ENCODE data around the gene ZBTB8A.
"Not testable (repeated sequence)": the region's sequence is repeated elsewhere in the genome, so short reads cannot be mapped to it uniquely, and the experiment has no call there.

The ZBTB8A gene

DNA sequence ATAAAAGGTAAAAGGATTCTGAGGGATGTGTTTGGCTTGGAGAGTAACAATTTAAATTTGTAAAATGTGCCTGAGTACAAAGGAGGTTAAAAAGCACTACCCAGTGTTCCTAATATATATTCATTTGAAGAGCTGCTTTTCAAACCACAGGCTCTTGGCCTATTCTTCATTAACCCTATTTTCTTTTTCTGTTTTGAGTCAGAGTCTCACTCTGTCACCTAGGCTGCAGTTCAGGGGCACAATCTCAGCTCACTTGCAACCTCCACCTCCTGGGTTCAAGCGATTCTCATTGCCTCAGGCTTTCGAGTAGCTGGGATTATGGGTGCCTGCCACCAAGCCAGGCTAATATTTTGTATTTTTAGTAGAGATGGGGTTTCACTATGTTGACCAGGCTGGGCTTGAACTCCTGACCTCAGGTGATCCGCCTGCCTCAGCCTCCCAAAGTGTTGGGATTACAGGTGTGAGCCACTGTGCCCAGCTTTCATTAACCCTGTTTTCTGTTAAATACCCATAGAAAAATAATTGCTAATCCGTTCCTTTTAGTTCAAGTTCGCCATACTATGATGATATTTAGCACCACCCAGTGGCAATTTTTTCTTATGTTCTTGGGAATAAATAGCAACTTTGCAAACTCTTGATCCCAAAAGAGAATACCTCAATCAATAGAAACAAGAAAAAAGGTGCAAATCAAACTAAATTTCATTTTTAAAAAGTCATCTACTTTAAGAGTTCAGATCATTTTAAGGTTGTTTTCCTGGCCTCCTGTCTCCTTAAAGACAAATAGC lies 80.7 kb downstream of the ZBTB8A start:
- no peak for DNase-seq

DNA sequence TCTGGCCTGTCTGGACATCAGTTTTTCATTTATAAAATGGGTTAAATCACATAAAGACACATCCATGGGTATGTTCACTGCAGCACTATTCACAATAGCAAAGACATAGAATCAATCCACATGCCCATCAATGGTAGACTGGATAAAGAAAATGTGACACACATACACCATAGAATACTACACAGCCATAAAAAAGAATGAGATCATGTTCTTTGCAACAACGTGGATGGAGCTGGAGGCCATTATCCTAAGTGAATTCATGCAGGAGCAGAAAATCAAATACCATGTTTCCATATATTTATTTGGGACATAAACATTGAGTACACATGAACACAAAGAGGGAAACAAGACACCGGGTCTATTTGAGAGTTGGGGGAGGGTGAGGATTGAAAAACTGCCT lies 83.0 kb downstream of the ZBTB8A start:
- DNase-seq = no peak

- DNase-seq = no peak
Observed at GRCh38 chr1:32622806-32623681, 83.8 kb downstream of the ZBTB8A start.

- no peak for DNase-seq
Observed at GRCh38 chr1:32623775-32624174, 84.5 kb downstream of the ZBTB8A start.

DNA sequence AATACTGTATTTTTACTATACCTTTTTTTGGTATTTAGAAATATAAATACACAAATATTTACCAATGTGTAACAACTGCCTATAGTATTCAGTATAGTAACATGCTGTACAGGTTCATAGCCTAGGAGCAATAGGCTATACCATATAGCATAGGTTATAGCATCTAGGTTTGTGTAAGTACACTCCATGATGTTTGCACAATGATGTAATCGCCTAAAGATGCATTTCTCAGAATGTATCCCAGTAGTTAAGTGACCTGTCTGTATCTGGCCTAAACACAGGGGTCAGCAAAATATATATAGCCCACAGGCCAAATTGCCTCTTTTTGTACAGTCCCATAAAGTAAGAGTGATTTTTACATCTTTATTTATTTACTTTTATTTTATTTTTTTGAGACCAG lies 86.9 kb downstream of the ZBTB8A start:
- no peak for DNase-seq

- DNase-seq = no peak
Observed at GRCh38 chr1:32627596-32628162, 88.5 kb downstream of the ZBTB8A start.

GRCh38 chr1:32630173-32630572 lies 90.9 kb downstream of the ZBTB8A start:
- DNase-seq = not testable (repeated sequence)

DNA sequence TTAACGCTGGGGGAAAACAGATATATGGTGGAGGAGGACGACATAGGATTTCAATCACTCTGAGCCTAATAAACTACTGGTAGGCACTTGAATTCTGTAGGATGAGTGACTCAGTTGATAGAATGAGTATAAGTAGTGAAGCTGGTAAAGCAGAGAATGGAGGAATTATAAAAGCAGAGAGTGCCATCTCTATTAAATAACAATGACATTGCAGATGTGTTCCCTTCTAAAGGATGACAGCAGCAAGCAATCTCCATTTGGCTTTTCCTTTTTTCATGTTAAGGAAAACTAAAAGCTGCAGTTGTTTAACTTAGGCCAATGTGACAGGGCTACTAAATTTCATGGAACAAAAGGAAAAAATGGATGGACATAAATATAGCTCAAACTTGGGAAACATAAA lies 93.6 kb downstream of the ZBTB8A start:
- no peak for DNase-seq

DNA sequence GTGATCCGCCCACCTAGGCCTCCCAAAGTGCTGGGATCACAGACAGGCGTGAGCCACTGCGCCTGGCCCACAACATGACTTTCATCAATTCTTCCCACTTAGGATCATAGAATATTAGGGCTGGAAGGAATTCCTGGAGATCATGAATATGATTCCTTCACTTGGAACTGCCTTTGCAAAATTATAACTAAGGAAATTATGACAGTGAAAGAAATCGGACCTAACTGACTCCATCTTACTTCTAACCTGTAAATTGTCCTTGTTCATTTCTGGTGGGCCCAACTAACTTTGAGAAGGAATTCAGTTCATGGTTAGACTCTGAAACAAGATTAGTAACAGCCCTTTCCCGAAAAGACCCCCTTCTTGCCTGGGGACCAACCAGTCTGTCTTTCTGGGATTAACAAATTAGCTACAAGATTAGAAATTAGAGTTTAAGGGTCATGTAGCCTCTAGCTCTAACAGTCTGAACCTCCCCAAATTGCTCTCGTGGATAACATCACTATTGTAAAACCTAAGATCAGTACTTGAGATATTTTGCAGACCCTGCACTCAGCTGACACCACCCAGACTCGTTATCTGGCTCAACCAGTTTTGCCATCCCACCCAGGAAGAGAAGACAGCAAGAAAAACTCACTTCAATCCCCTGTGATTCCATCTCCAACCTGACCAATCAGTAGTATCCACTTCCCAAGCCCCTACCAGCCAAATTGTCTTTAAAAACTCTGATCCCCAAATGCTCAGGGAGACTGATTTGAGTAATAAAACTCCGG lies 96.5 kb downstream of the ZBTB8A start:
- no peak for DNase-seq

DNA sequence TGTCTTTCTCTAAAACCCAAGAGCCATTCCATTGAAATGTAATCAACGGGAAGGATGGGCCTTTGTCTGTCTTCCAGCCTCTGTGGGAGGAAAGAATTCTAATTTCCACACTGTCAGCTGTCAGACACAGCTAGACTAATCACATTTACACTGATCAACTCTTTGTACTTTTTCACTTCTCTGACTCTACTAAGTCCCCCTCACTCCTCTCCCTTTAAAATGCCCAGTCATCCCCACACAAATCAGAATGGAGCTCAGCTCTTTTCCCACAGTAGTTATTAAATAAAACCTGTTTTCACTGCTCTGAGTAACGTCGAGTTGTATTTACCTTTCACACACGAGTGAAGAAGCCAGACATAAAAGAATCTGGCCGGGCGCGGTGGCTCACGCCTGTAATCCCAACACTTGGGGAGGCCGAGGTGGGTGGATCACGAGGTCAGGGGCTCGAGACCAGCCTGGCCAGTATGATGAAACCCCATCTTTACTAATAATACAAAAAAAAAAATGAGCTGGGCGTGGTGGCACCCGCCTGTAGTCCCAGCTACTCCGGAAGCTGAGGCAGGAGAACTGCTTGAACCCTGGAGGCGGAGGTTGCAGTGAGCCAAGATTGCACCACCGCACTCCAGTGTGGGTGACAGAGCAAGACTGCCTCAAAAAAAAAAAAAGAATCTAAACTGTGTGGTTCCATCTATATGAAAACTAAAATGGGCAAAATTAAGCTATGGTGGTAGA lies 97.9 kb downstream of the ZBTB8A start:
- DNase-seq = no peak

DNA sequence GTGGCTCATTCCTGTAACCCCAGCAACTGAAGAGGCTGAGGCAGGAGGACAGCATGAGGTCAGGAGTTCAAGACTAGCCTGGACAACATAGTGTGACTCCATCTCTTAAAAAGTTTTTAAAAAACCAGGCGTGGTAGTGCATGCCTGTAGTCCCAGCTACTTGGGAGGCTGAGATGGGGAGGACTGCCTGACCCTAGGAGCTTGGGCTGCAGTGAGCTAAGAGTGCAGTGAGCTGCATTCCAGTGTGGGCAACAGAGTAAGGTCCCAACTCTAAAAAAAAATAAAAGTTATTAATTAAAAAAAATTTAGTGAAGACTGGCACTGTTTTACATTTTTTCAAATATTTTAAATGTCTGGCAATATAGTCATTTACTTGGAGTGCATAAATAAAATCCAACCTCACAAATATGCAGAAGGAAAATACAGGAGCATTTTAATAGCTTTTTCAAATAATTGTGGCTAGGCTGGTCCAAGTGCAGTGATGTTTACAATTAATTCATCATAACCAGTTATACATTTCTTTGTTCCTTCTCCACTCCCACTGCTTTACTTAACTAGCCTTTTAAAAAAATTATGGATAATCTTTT lies 100.4 kb downstream of the ZBTB8A start:
- DNase-seq = no peak

DNA sequence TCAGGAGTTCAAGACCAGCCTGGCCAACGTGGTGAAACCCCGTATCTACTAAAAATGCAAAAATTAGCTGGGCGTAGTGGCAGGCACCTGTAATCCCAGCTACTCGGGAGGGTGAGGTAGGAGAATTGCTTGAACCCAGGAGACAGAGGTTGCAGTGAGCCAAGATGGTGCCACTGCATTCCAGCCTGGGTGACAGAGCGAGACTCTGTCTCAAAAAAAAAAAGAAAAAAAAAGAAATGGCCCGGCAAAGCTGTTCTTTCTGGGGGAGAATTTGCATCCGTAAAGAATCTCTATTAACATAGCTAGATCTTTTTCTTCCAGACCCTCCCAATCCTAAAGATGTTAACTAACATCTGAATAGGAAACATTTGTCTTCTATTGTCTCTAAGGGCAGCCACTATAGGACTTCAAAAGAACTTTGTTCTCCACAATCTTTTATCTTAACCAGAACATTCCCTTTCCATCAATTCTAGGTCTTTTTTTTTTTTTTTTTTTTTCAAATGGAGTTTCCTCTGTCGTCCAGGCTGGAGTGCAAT lies 103.1 kb downstream of the ZBTB8A start:
- DNase-seq = not testable (repeated sequence)

- no peak for DNase-seq
Observed at GRCh38 chr1:32644426-32644825, 105.2 kb downstream of the ZBTB8A start.

- DNase-seq = no peak
Observed at GRCh38 chr1:32647308-32648134, 108.3 kb downstream of the ZBTB8A start.

DNA sequence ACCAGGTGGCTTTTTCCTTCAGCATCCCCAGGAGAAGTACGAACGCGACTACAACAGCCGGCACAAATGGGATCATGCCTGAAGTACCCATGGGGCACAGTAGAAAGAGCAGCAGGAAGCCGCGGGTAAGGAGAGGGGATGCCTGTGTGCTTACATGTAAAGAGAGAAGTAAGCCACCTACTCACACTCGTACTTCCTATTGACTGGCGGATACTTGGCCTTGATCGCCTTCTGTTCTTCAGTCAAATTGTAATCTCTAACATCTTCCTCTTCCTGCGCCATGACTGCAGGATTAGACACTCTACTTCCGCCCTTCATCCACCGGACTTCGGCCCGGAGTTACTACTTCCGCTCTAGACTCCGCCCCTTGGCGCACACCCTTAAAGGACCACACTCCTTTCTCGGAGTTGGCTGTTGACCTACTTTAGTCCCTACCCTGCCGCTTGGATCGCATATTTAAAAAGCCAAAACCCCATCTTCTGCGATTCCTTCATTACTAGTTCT lies 111.1 kb downstream of the ZBTB8A start, which contains the start of gene ZBTB8OS:
Gene ZBTB8OS (minus strand): TSS at position 303 of the 504 bp plus-strand sequence. CDS start 21 bp downstream, at position 282.
- peak in 57 of 58 donors; percentile 30 to 94 (median 84) for DNase-seq

DNA sequence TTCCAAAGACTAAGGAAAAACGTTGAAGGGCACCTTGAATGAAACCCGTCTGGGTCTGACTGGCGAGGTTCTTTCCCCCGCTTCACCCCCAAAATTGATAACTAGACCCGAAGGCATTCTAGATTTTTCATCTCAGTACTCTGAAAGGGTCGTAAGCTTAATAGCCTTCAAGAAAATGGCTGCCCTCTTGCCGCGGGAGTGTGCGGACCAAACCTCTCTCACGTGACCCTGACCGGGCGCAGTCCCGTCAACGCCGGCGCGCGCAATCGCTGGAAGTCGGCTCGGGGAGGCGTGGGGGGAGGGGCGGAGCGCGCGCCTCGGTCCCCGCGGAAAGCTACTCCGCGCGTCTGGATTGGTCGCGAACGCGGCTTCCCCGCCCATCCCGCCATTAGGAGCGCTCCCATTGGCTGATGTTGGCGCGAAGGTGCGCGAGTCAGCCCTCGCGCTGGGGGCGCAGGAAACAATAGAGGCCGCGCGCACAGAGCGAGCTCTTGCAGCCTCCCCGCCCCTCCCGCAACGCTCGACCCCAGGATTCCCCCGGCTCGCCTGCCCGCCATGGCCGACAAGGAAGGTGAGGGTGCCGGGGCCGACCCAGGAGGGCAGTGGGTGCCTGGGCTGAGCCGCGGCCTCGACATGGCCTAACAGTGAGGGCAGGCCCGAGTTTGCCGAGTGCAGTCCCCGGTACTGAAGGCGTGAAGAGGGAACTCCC lies 111.7 kb downstream of the ZBTB8A start, which contains the start of gene RBBP4:
Gene RBBP4 (plus strand): TSS at position 457 of the 709 bp plus-strand sequence. CDS start 99 bp downstream, at position 556.
- peak; percentile 82 to 98 (median 96) for DNase-seq

DNA sequence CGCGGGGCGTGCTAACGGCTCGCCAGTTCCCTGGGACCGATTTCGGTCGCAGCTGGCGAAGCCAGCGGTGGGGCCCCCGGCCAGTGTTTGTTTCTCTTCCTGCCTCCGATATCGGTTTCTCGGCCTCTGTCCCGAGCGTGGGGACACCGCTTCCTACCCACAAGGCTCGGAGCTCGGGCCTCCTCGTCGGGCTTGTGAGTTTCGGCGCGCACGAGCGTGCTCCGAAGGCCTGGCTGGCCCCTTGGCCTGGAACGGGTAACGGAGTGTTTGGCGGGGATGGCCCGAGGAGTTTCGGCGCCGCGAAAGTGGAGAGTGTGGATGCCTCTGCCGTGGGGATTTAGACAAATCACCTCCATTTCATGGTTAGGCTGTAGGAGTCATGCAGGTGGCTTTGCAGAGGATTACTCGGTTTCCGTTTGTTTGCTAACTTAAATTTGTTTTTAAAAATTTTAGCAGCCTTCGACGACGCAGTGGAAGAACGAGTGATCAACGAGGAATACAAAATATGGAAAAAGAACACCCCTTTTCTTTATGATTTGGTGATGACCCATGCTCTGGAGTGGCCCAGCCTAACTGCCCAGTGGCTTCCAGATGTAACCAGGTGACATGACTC lies 112.3 kb downstream of the ZBTB8A start:
- peak in 13 of 58 donors; percentile 38 to 72 (median 50) for DNase-seq
